Mammary epithelial cell (primary cell): Measurements from ENCODE around the gene EXOC3L4.

Experiments
- CTCF ChIP-seq, 2 donors: IDR thresholded peaks in 1 of 2; conservative IDR thresholded peaks in 1 of 2; 2 replicates each; pipeline ENCODE4 v1.5.1; 2011 to 2012; ENCODE audit warnings: inconsistent platforms in 2 of 2, low read length in 2 of 2, mild to moderate bottlenecking in 2 of 2, control low read depth in 1 of 2, low read depth in 1 of 2; ENCODE audit not compliant: insufficient read depth in 1 of 2; ENCODE audit errors: extremely low read depth in 1 of 2
- EZH2 ChIP-seq: IDR thresholded peaks from 2 replicates; pipeline ENCODE4 v1.6.1; 2012; ENCODE audit warnings: low read length, inconsistent platforms, borderline replicate concordance

DNA sequence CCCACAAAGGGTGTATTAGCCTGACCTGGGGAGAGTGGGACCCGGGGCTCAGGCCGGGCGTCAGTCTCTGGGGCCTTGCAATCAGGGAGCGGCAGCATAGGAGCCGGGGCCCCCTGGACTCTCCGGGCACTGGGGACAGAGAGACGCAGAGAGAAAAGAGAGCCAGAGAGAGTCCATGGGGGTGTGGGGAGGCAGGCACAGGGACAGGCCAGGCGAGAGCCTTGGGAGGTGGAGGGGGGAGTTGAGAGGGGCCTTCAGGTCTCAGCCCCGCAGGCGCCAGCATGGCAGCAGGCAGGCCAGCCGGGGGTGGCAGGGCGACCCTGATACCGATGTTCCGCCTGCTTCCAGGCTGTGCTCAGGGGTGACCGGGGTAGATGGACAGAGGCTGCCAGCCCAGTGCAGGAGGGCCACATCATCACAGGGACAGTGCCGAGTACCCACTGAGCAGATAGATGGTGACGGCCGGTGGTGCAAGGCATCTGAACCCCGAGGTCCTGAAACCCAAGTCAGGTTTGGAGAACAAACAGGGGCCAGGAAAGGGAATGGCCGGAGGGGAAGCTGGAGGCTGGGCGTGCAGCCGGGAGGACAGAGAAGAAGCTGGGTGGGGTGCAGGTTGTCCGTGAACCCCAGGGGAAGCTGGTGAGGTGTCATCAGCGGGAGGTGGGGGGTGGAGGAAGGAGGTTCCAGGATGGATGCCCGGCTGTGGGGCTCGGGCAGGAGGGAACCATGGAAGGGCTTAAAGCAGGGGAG is 2.9 kb downstream of the EXOC3L4 start:
- TF ChIP-seq CTCF (conservative IDR thresholded peaks at IDR 0.05 in 1 of 2, IDR thresholded peaks at IDR 0.05 in 1 of 2; ENCODE audit: extremely low read depth in 1 of 2, insufficient read depth in 1 of 2, low read depth in 1 of 2, low read length in 2 of 2), result no peak
- TF ChIP-seq EZH2, result no peak
